Loucy (cell line): Measurements from ENCODE around the gene KCNK7.

Experiments
- EZH2phosphoT487 ChIP-seq: fragments of 200-600 bp; IDR thresholded peaks from 2 replicates; pipeline ENCODE4 v1.6.1; 2018; ENCODE audit warnings: antibody characterized with exemption, mild to moderate bottlenecking, moderate library complexity, borderline replicate concordance
- TF ChIP-seq, protein P1 (sequence below): fragments of 200-600 bp; sonication (generic); conservative IDR thresholded peaks from 2 replicates; pipeline ENCODE4 v1.5.1; 2014; ENCODE audit warnings: mild to moderate bottlenecking, antibody characterized with exemption, low read length

GRCh38 chr11:65576867-65577755 lies 18.5 kb downstream of the KCNK7 start:
- TF ChIP-seq, protein P1, sequence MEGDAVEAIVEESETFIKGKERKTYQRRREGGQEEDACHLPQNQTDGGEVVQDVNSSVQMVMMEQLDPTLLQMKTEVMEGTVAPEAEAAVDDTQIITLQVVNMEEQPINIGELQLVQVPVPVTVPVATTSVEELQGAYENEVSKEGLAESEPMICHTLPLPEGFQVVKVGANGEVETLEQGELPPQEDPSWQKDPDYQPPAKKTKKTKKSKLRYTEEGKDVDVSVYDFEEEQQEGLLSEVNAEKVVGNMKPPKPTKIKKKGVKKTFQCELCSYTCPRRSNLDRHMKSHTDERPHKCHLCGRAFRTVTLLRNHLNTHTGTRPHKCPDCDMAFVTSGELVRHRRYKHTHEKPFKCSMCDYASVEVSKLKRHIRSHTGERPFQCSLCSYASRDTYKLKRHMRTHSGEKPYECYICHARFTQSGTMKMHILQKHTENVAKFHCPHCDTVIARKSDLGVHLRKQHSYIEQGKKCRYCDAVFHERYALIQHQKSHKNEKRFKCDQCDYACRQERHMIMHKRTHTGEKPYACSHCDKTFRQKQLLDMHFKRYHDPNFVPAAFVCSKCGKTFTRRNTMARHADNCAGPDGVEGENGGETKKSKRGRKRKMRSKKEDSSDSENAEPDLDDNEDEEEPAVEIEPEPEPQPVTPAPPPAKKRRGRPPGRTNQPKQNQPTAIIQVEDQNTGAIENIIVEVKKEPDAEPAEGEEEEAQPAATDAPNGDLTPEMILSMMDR, result no peak
- TF ChIP-seq EZH2phosphoT487, result no peak
